ENCODE measurements around the gene CCDC127. TPM values are rescaled to one million over a fixed set of nuclear protein-coding genes. Genes with fewer than 3 reads are reported as not detected.
"Not testable (repeated sequence)": the region's sequence is repeated elsewhere in the genome, so short reads cannot be mapped to it uniquely, and the experiment has no call there.

Gene CCDC127
- total and polyA plus RNA-seq, 9 donors: 2.5 to 9.9 (median 6.0) TPM

GRCh38 chr5:257148-257547 is 39.2 kb upstream of the CCDC127 start:
- intact Hi-C loops (cut with DNase I): no loop called here
- no peak for TF ChIP-seq POLR2A (IDR thresholded peaks at IDR 0.05)
- TF ChIP-seq CTCF (IDR thresholded peaks at IDR 0.05): no peak
- TF ChIP-seq EP300 (IDR thresholded peaks at IDR 0.05): no peak
- no peak for DNase-seq
- Histone ChIP-seq H3K27ac (no peak overlapping the region), H3K4me1 (ENCODE audit: insufficient read depth) (no peaks in the 10 kb centered on the region), H3K36me3 (no peaks in the 10 kb centered on the region), H3K27me3 (no peaks in the 10 kb centered on the region), H3K4me3 (no peak overlapping the region), H3K9me3 (no peaks in the 10 kb centered on the region)
- 90 to 94% (median 93%) methylated on average over 13 of the region's 13 CpGs for WGBS, 3 donors

GRCh38 chr5:256347-256746 is 38.4 kb upstream of the CCDC127 start:
- H3K9me3 ChIP-seq; intact Hi-C loops (cut with DNase I); H3K36me3 ChIP-seq; H3K27ac ChIP-seq; H3K4me1 ChIP-seq (ENCODE audit: insufficient read depth); H3K4me3 ChIP-seq; H3K27me3 ChIP-seq; DNase-seq: not testable (repeated sequence)
- 84 to 93% (median 92%) methylated on average over 8 of the region's 8 CpGs for WGBS, 3 donors

GRCh38 chr5:255116-255515 is 37.2 kb upstream of the CCDC127 start:
- DNase-seq; H3K4me3 ChIP-seq; H3K36me3 ChIP-seq; H3K9me3 ChIP-seq; H3K27ac ChIP-seq; intact Hi-C loops (cut with DNase I); H3K27me3 ChIP-seq; H3K4me1 ChIP-seq (ENCODE audit: insufficient read depth): not testable (repeated sequence)
- 89 to 95% (median 91%) methylated on average over 7 of the region's 7 CpGs for WGBS, 3 donors

- H3K4me1 ChIP-seq (ENCODE audit: insufficient read depth); H3K4me3 ChIP-seq; DNase-seq; H3K27me3 ChIP-seq; intact Hi-C loops (cut with DNase I); H3K27ac ChIP-seq; H3K9me3 ChIP-seq; H3K36me3 ChIP-seq: not testable (repeated sequence)
- 90 to 96% (median 92%) methylated on average over 13 to 15 of the region's 15 CpGs for WGBS, 3 donors
These were observed 36.4 kb upstream of the CCDC127 start for GRCh38 chr5:254322-254721.

- H3K9me3 ChIP-seq: no peaks in the 10 kb centered on the region
- WGBS, 3 donors: 74 to 82% (median 80%) methylated on average over 10 of the region's 10 CpGs
- no peak for DNase-seq
- no peak overlapping the region for H3K27ac ChIP-seq
- H3K4me1 ChIP-seq (ENCODE audit: insufficient read depth): no peaks in the 10 kb centered on the region
- no peaks in the 10 kb centered on the region for H3K27me3 ChIP-seq
- no peak overlapping the region for H3K4me3 ChIP-seq
- no peaks in the 10 kb centered on the region for H3K36me3 ChIP-seq
- intact Hi-C loops (cut with DNase I): no loop called here
- TF ChIP-seq POLR2A (IDR thresholded peaks at IDR 0.05) (no peak), EP300 (IDR thresholded peaks at IDR 0.05) (no peak), CTCF (IDR thresholded peaks at IDR 0.05) (no peak)
These were observed 34.6 kb upstream of the CCDC127 start for GRCh38 chr5:252546-252945.

GRCh38 chr5:251975-252374 is 34.0 kb upstream of the CCDC127 start:
- H3K27me3 ChIP-seq; H3K27ac ChIP-seq; intact Hi-C loops (cut with DNase I); H3K4me3 ChIP-seq; H3K4me1 ChIP-seq (ENCODE audit: insufficient read depth); H3K36me3 ChIP-seq; DNase-seq; H3K9me3 ChIP-seq: not testable (repeated sequence)
- WGBS, 3 donors: 71 to 81% (median 80%) methylated on average over 11 of the region's 11 CpGs

- intact Hi-C loops (cut with DNase I); H3K27me3 ChIP-seq; H3K36me3 ChIP-seq; H3K9me3 ChIP-seq; H3K4me1 ChIP-seq (ENCODE audit: insufficient read depth); H3K27ac ChIP-seq; H3K4me3 ChIP-seq; DNase-seq: not testable (repeated sequence)
- 73 to 86% (median 75%) methylated on average over 8 of the region's 8 CpGs for WGBS, 3 donors
These were observed 33.6 kb upstream of the CCDC127 start for GRCh38 chr5:251538-251937.

GRCh38 chr5:251016-251415 is 33.1 kb upstream of the CCDC127 start:
- DNase-seq; H3K9me3 ChIP-seq; H3K27ac ChIP-seq; H3K4me3 ChIP-seq; H3K27me3 ChIP-seq; intact Hi-C loops (cut with DNase I); H3K4me1 ChIP-seq (ENCODE audit: insufficient read depth); H3K36me3 ChIP-seq: not testable (repeated sequence)
- WGBS, 3 donors: 91 to 95% (median 93%) methylated on average over 9 to 10 of the region's 12 CpGs

GRCh38 chr5:250396-250795 is 32.4 kb upstream of the CCDC127 start:
- H3K27me3 ChIP-seq; H3K4me1 ChIP-seq (ENCODE audit: insufficient read depth); H3K27ac ChIP-seq; H3K4me3 ChIP-seq; H3K36me3 ChIP-seq; DNase-seq; H3K9me3 ChIP-seq; intact Hi-C loops (cut with DNase I): not testable (repeated sequence)
- 80 to 87% (median 85%) methylated on average over 9 of the region's 9 CpGs for WGBS, 3 donors

GRCh38 chr5:245717-246116 is 27.8 kb upstream of the CCDC127 start:
- H3K27me3 ChIP-seq; H3K4me3 ChIP-seq; H3K9me3 ChIP-seq; DNase-seq; H3K4me1 ChIP-seq (ENCODE audit: insufficient read depth); intact Hi-C loops (cut with DNase I); H3K36me3 ChIP-seq; H3K27ac ChIP-seq: not testable (repeated sequence)
- WGBS, 3 donors: 85 to 90% (median 88%) methylated on average over 5 of the region's 5 CpGs
